ENCODE data around the gene PPFIBP1. TPM values are rescaled to one million over a fixed set of nuclear protein-coding genes. Genes with fewer than 3 reads are reported as not detected.

PPFIBP1 gene
- polyA plus RNA-seq, 1 donor (not counting 4 experiments of a cell fraction or from before 2014, with no cell fraction given) = 83.5 TPM

GRCh38 chr12:27674989-27675388 lies 151.0 kb downstream of the PPFIBP1 start:
- no peak for FAIRE-seq

GRCh38 chr12:27680619-27681018 lies 156.6 kb downstream of the PPFIBP1 start:
- H3K79me2 ChIP-seq (ENCODE audit: control insufficient read depth, insufficient read depth, low read length) = no peaks in the 10 kb centered on the region
- no peak overlapping the region for H2AFZ ChIP-seq (ENCODE audit: control insufficient read depth, low read length)
- H3K9ac ChIP-seq (ENCODE audit: control insufficient read depth, extremely low read depth, insufficient read depth, low read length) = no peak overlapping the region
- H4K20me1 ChIP-seq (ENCODE audit: control insufficient read depth, extremely low read depth, insufficient read depth, low read length) = no peaks in the 10 kb centered on the region
- H3K27ac ChIP-seq (ENCODE audit: control insufficient read depth, insufficient read depth, low read length) = no peak overlapping the region
- no peaks in the 10 kb centered on the region for H3K9me3 ChIP-seq (ENCODE audit: control insufficient read depth, low read depth, low read length)
- DNase-seq (ENCODE audit: low read depth, low spot score) (no peak), FAIRE-seq (no peak)
- H3K4me1 ChIP-seq (ENCODE audit: control insufficient read depth, extremely low read depth, insufficient read depth, low read length) = no peaks in the 10 kb centered on the region
- TF ChIP-seq EZH2 (IDR thresholded peaks at IDR 0.05; ENCODE audit: low read length) (no peak), CTCF (optimal IDR thresholded peaks at IDR 0.05 in 1 of 3, IDR thresholded peaks at IDR 0.05 in 1 of 3, conservative IDR thresholded peaks at IDR 0.05 in 1 of 3; ENCODE audit: extremely low read depth in 1 of 3, insufficient read depth in 2 of 3, low read length in 3 of 3) (no peak)
- no peaks in the 10 kb centered on the region for H3K9me1 ChIP-seq (ENCODE audit: control insufficient read depth, extremely low read depth, insufficient read depth, low read length)
- peaks cover 32 to 36% of the 10 kb centered on the region in 2 experiments for H3K36me3 ChIP-seq (ENCODE audit: control insufficient read depth in 2 of 2, extremely low read depth in 1 of 2, insufficient read depth in 2 of 2, low read length in 2 of 2)
- no peak overlapping the region for H3K4me2 ChIP-seq (ENCODE audit: control insufficient read depth, extremely low read depth, insufficient read depth, low read depth, low read length)
- dilution Hi-C loops (cut with MboI; ENCODE audit: extremely low pct_ligation_motif_present, low sequenced_read_pairs) = no loop called here
- no peak overlapping the region for H3K4me3 ChIP-seq (ENCODE audit: control insufficient read depth in 2 of 3, extremely low read depth in 1 of 3, insufficient read depth in 2 of 3, low read depth in 1 of 3, low read length in 3 of 3)
- H3K27me3 ChIP-seq (ENCODE audit: control insufficient read depth, extremely low read depth, insufficient read depth, low read length) = no peaks in the 10 kb centered on the region

More at GRCh38 chr12:27674989-27675388, 151.0 kb downstream of the PPFIBP1 start:
- Histone ChIP-seq H2AFZ (ENCODE audit: control insufficient read depth, low read length) (no peak overlapping the region), H3K9me3 (ENCODE audit: control insufficient read depth, low read depth, low read length) (no peaks in the 10 kb centered on the region), H3K27me3 (ENCODE audit: control insufficient read depth, extremely low read depth, insufficient read depth, low read length) (no peaks in the 10 kb centered on the region), H4K20me1 (ENCODE audit: control insufficient read depth, extremely low read depth, insufficient read depth, low read length) (no peaks in the 10 kb centered on the region), H3K36me3 (ENCODE audit: control insufficient read depth in 2 of 2, extremely low read depth in 1 of 2, insufficient read depth in 2 of 2, low read length in 2 of 2) (peaks cover 23 to 36% of the 10 kb centered on the region in 2 experiments), H3K27ac (ENCODE audit: control insufficient read depth, insufficient read depth, low read length) (no peak overlapping the region), H3K9me1 (ENCODE audit: control insufficient read depth, extremely low read depth, insufficient read depth, low read length) (no peaks in the 10 kb centered on the region), H3K4me2 (ENCODE audit: control insufficient read depth, extremely low read depth, insufficient read depth, low read depth, low read length) (no peak overlapping the region), H3K4me3 (ENCODE audit: control insufficient read depth in 2 of 3, extremely low read depth in 1 of 3, insufficient read depth in 2 of 3, low read depth in 1 of 3, low read length in 3 of 3) (no peak overlapping the region), H3K79me2 (ENCODE audit: control insufficient read depth, insufficient read depth, low read length) (no peaks in the 10 kb centered on the region), H3K4me1 (ENCODE audit: control insufficient read depth, extremely low read depth, insufficient read depth, low read length) (no peaks in the 10 kb centered on the region), H3K9ac (ENCODE audit: control insufficient read depth, extremely low read depth, insufficient read depth, low read length) (no peak overlapping the region)
- dilution Hi-C loops (cut with MboI; ENCODE audit: extremely low pct_ligation_motif_present, low sequenced_read_pairs) = no loop called here
- no peak for DNase-seq (ENCODE audit: low read depth, low spot score)
- TF ChIP-seq EZH2 (IDR thresholded peaks at IDR 0.05; ENCODE audit: low read length) (no peak), CTCF (optimal IDR thresholded peaks at IDR 0.05 in 1 of 3, IDR thresholded peaks at IDR 0.05 in 1 of 3, conservative IDR thresholded peaks at IDR 0.05 in 1 of 3; ENCODE audit: extremely low read depth in 1 of 3, insufficient read depth in 2 of 3, low read length in 3 of 3) (no peak)
